Right kidney (tissue), 1 donor: Measurements from ENCODE around the gene WSB2.

Source experiments
- DNase-seq: peaks from one replicate; pipeline ENCODE4 v3.0.0-alpha.2; 2016

The WSB2 gene

DNA sequence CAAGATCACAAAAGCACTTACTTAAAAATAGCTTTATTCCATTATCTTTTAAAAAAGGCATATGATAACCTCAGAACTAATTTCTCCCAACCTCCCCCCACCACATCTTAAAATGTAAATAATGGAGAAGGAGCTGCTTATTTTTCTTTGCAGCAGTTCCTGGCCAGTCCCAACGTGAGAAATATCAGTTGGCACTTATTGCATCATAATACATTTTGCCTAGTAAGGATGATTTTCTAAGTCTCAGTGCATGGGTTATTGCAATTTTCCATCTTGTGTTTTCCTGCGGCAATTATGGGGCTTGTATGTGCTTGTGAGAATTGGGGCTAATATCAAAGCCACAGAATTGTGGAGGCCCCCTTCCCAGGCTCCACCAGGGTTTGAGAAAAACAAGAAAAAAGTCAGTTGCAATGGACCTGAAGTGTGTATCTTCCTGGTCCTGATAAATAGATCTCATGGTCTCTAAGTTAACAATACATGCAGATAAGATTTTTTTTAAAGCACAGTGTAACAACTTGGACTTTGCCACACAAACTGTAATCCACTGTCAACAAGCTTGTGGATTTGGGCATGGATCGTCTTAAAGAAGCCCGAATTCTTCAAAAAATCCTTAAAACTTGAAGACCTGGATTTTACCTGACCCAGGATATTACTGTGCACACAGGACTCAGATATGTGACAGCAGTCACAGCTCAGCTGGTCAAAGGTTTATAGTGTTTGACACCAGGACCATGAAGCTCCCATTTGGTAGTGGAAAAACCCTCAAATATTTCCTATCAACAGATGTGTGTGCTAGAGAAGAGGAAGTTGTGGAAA lies 2.8 kb upstream of the WSB2 start:
- DNase-seq, result no peak

DNA sequence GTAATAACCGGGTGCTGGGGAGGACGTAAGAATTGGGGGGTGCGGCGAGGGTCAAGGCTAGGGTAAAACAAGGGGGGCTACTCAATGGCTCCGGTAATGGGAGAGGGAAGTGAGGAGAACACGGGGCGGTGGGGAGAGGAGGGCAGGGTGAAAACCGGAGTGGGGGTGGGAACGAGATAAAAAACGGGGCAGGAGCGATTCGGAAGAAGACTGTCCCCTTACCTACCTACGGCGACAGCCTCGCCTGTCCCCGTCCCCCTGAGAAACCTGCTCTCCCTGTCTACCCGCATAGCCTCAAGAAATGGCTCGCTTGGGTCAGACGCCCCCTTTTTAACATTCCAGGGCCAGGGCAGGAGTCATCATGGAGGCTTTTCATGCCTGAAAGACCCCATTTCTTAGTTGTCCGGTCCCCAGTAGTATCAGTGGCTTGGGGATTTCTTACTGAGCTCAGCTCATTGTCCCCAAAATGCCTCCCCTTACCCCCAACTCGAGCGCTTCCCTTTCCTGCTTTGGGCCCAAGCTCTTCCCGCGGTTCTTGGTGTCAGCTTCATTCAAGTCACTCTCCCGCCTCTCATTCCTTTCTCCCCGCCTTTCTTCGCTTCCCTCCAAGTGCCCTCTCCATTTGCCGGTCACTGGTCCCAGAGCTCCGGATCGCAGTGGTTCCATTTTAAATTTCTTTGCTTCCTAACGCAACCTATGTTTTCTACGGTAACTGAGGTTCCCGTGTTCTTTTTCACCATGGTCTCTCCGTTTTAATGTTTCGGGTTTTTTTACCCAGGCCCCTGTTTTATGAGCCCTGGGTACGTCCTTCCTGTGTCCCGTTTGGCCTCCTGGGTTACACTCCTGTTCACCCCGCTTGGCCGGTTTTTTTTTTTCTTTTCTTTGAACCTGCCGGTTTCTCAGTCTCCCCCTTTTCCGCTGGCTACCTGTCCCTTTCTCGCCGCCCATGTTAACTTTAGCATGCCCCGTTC lies 1.2 kb upstream of the WSB2 start:
- DNase-seq, result peak; percentile 81

DNA sequence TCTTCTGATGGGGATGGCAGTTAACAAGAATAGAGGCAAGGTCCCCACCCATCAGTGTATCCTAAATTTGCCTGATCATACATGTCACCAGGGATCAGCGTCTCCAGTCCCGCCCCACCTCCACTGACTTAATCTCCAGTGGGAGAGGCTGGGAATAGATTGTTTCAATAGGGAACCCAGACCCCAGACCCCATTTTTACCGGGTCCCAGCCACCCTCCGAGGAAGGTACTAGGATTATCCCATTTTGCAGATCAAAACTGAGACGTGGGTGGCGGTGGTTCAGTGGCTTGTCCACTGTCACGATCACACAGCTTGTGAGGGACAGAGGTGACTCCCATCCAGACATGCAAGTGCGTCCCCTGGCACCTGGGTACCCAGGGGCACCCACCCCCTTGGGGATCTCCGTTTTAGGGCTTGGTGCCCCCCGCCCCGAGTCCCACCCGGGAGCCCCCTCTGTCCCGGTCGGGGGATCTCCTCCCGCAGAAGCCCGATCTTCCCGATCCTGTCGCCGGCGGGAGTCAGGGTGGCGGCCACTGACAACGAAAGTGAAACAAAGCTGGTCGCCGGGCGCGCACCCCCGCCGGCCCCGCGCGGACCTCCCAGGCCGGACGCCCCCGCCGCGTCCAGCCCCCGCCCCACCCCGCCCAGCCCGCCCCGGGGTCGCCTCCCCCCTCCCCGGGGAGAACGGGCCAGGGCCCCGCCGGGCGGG lies 523 bp downstream of the WSB2 start:
- DNase-seq, result peak; percentile 65

DNA sequence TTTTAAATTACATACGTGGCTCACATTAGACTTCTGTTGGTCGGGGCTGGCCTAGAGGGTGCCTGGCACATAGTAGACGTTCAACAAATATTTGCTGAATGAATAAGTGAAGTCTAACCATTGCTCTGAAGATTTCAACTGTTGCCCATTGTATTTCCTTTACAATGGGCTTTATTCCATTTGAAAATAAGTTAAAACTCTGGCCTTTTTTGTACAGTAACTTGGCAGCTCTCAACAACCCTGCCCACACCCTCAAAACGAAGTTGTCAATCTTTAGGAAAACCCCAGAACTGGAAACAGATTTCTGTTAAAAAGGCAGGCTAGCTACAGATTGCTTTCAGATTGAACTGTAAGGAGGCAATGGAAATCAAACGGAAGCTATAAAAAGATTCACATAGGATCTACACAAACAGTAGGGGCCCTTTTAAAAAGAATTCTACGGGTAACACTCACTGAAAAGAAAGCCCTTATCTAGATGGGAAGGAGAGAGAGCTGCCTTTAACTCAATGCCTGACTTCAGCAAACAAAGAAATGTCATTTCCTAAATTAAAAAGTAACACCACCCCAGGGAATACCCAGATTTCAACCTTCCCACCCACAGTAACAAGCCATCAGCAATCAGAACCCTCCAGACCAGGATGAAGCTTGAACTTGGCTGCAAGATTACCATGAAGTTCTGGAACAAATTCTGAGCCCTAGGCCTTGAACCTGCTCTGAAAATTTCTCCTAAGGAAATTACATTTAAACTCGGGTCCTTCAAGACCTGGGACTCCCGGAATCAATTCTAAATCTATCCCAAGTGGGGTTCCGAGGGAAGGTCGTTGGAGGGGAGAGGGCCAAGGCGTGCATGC lies 1.4 kb downstream of the WSB2 start:
- DNase-seq, result peak; percentile 53

DNA sequence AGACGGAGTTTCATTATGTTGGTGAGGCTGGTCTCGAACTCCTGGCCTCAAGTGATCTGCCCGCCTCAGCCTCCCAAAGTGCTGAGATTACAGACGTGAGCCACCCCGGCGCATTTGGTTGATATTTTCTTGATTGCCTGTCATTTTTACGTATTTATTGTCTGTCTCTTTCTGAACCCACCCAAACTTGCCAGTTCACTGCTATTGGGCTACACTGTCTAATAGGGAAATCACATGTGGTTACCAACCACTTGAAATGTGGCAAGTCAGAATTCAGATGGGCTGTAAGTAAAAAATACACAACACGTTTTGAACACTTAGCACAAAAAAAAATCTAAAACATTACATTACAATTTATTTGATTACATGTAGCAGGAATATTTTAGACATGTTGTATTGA lies 2.1 kb downstream of the WSB2 start:
- no peak for DNase-seq

DNA sequence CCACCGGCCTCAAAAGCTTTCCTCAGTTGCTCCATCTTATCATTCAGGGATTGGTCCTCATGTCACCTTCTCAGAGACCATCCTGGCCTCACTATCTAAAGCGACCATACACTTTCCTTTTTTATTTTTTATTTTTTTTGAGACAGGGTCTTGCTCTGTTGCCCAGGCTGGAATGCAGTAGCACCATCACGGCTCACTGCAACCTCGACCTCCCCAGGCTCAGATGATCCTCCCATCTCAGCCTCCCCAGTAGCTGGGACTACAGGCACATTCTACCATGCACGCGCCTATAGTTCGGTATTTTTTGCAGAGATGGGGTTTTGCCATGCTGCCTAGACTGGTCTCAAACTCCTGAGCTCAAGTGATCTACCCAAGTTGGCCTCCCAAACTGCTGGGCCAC lies 2.8 kb downstream of the WSB2 start:
- DNase-seq, result no peak

DNA sequence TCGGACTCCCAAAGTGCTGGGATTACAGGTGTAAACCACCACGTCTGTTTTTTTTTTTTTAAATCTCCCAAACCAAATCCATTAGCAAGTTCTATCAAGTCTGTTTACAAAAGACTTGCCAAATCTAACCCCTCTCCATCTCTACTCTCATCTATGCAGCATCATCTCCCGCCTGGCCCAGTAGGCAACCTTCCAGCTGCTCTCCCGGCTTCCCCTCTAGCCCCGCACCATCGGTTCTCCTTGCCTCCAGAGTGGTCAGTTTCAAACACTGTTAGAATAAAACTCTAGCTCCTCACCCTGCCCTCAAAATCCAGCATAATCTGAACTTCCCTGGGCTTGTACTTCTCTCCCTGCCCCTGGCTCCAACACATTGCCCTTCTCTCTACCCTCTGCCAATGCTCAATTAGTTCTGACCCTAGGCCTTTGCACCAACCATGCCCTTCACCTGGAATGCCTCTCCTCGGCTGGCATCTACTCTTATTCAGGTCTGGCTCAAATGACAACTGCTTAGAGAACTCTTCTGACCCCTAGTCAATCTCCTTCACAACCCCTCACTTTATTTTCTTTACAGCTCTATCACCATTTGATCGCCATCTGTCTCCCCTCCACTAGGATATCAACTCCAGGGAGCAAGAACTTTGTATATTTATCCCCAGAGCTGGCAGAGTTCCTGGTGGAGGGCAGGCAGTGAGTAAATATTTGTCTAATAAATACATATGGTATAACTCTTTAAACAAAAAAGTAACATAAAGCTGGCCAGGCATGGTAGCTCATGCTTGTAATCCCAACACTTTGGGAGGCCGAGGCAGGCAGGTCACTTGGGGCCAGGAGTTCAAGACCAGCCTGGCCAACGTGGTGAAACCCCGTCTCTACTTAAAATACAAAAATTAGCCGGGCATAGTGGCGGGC lies 4.9 kb downstream of the WSB2 start:
- DNase-seq, result no peak

DNA sequence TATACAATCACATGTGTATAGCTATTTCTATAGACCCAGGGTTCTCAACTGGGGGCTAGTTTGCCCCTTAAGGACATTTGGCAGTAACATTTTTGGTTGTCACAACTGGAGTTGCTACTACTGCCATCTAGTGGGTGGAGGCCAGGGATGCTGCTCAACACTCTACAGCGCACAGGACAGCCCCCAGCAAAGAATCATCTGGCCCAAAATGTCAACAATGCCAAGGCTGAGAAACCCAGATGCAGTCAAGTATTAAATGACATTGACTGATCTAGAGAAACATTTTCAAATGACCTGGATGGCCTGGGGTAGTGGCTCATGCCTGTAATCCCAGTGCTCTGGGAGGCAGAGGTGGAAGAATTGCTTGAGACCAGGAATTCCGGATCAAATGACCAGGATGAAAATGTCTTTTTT lies 5.8 kb downstream of the WSB2 start:
- DNase-seq, result no peak

DNA sequence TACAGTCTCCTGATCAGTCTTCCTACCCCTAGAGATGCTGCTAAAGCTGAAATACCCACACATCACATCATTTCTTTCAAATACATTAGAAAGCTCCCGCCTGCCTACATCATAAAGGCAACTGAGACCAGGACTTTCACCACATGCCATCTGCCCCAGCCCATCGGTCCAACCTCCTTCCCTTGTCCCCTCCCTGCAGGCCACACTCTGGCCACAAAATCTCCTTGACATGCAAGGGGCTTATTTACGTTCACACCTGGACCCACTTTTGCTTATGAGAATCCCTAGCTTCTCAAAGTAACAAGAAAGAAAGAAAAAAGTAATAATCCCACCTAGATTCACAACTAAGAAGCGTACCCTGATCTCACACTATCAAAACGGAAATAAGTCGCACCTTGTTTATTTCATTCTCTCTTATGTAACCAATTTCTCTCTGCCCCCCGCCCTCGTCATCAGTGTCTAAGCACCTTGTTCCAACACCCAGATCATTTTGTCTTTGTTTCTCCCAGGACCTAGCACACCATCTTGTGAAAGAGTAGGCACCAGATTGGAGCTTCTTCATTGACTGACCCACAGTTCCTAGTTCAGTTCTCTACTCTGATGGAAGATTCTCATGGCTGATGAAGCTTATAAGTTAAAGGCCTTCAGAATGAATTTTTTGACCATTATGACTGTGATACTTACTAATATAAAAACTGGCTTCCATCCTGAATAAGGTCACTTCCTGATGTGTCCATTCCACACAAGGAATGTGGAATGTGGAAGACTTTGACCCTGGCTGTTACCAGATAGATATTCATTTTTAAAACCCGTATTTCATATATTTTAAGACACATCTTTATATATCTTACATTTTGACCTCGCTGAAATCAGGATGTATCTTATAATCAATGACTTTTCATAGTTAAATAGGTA lies 7.7 kb downstream of the WSB2 start:
- no peak for DNase-seq

DNA sequence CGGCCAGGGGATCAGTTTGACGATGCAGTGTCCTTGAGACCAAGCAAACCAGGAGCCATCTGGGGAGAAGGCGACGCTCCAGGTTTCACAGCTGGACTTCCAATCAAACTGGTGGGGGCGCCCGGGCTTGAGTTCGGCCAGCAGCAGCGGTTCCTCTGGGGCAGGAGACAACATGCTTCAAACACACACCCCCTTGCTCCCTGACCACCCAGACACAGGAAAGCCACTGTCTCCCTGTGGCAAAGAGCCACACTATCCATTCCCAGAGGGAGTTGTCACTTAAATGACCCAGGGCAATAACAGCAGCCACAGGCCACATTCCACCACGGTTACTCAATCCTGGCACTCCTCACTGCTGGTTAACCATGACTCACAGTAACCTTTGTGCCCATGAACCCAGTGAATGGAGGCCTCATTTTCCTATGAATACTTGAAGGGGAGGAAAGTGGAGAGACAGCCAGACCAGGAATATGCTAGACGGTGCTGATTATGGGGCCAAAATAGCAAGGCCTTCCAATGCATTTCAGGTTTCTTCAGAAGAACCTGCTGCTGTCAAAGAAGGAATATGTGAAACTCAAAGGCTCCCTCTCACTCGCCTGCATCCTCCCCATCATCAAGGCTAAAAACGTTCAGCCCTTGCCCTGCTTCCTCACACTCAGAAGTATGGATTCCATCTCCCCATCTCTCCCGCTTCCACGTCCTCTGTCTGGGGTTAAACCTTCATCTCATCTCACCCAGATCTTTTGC lies 8.5 kb downstream of the WSB2 start:
- DNase-seq, result no peak

DNA sequence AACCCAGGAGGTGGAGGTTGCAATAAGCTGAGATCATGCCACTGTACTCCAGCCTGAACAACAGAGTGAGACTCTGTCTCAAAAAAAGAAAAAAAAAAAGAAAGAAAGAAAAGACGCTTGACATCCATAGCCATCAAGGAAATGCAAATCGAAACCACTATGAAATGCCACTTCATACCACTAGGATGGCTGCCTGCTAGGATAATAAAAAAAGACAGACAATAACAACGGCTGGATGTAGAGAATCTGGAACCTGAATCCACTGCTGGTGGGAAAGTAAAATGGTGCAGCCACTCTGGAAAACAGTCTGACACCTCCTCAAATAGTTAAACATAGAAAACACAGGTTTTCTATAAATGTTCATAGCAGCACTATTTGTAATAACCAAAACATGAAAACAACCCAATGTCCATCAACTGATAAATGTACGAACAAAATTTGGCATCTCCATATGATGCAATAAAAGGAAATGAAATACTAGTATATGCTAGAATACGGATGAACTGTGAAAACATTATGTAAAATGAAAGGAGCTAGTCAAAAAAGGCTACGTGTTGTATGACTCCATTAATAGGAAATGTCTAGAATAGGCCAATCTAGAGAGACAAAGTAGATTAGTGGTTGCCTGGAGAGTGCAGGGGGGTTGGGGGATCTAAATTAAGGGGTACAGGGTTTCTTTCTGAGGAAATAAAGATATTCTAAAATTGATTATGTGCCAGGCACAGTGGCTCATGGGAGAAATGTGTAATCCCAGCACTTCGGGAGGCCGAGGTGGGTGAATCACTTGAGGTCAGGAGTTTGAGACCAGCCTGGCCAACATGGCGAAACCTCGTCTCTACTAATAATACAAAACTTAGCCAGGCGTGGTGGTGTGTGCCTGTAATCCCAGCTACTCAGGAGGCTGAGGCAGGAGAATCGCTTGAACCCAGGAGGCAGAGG lies 9.7 kb downstream of the WSB2 start:
- no peak for DNase-seq

DNA sequence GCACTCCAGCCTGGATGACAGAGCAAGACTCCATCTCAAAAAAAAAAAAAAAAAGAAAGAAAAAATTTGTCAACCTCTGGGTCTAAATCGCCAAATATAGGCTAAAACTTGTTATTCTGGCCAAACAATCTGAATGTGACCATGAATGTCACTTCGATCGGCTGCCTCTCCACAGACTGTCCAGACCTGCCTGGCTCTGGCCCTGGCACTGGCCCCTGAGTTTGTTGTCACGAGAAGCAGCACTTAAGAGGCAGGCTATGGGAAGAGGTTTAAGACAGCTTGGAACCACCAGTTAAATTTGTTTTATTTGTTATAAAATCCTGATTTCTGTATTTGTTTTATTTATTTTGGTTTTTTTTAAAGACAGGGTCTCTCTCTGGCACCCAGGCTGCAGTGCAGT lies 14.5 kb downstream of the WSB2 start:
- DNase-seq, result no peak

DNA sequence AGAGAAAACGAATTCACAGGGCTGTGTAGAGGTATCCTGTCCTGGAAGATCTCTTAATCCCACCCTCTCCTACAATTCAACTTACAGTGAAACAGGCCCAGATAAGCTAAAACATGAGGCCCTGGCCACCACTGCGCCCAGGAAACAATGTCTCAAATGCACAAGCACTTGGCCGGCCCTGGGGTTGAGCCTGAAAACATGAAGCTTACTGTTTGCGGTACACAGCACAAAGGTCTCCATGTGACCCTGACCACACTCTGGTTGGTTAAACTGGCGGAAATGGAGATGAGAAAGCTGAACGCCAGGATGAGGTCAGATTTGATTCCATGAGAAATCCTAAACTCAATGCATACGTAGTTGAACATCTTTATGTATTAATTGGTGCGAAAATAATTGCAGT lies 16.4 kb downstream of the WSB2 start:
- no peak for DNase-seq

DNA sequence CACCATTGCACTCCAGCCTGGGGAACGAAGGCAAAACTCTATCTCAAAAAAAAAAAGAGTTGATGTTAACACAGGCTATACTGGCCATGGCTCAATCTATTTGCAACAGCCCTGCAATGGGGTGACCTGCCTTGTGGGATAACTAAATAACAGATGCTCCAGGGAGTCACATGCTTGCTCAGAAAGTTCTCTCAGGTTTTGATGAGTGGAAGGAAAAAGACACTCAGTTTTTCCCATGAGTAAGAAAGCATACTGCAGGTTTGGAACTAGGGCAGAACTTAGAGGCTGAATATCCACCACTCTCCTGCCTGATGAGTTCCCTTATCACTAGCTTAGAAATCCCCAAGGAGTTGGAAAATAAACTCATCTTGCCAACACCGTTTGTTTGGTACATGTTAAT lies 16.9 kb downstream of the WSB2 start:
- no peak for DNase-seq

DNA sequence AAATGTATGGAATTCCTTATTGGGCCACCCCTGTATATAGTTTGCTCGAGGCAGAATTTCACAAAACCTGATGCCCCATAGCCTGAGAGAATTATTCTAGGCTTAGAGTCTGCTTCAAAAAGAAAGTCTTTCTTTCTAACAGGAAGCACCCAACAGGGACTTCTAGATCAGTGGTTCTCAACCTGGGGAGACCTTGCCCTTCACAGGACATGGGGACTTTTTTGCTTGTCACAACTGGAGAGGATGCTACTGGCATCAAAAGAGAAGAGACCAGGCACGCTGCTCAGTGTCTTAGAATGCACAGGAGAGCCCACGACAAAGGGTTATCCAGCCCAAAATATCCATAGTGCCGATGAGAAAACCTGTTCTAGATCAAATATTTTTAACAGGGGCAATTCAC lies 18.9 kb downstream of the WSB2 start:
- DNase-seq, result no peak

DNA sequence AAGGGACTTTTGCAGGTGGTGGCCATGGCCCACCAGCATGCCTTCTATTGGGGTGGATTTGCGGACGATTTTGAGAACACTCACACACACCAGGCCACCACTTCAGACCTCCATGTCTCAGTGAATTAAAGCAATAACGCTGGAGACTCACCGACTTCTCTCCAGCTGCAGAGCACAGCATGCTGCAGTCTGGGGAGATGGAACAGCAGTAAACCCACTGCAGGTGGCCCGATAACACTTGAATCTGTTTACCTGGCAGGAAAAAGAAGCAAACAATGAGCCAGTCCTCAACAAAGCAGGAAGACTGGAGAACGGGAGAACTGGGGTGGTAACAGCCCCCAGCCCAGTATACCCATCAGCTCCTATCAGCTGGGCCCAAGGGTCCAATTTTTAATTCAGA lies 22.8 kb downstream of the WSB2 start:
- no peak for DNase-seq

DNA sequence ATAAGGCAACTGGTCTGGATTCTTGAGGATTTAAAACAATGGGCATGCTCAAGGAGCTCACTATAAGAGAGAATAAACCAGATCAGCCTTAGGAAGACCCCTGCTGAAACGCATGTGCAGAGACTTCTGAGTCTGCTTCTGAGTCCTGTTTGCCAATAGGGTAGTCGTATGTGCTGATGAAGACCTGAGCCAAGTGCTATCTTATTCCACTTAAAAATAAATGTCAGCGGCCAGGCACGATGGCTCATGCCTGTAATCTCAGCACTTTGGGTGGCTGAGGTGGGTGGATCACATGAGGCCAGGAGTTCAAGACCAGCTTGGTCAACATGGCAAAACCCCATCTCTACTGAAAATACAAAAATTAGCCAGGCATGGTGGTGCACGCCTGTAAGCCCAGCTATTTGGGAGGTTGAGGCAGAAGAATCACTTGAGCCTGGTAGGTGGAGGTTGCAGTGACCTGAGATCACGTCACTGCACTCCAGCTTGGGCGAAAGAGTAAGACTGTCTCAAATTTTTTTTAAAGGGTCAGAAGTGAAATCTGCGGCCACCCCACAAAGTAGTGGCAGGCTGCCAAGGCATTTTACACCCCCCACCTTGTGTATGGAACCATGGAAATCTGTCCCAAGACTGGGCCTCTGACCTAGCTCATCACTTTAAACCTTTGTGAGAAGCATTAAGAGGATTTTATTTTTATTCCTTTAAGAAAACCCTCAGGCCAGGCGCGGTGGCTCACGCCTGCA lies 24.1 kb downstream of the WSB2 start:
- no peak for DNase-seq
